ENCODE measurements around the gene KDM2A.

Gene KDM2A

GRCh38 chr11:67211656-67212436, 92.8 kb downstream of the KDM2A start:
- Histone ChIP-seq H3K27ac (no peak overlapping the region), H3K36me3 (replicated peaks) (peaks cover 12% of the 10 kb centered on the region), H3K4me3 (ENCODE audit: low read depth, low read length) (no peak overlapping the region), H3K27me3 (replicated peaks) (no peaks in the 10 kb centered on the region)
- DNase-seq: no peak
- in situ Hi-C loops (cut with HindIII; ENCODE audit: low pct_ligation_motif_present, low sequenced_read_pairs): no loop called here
- TF ChIP-seq, protein P1, sequence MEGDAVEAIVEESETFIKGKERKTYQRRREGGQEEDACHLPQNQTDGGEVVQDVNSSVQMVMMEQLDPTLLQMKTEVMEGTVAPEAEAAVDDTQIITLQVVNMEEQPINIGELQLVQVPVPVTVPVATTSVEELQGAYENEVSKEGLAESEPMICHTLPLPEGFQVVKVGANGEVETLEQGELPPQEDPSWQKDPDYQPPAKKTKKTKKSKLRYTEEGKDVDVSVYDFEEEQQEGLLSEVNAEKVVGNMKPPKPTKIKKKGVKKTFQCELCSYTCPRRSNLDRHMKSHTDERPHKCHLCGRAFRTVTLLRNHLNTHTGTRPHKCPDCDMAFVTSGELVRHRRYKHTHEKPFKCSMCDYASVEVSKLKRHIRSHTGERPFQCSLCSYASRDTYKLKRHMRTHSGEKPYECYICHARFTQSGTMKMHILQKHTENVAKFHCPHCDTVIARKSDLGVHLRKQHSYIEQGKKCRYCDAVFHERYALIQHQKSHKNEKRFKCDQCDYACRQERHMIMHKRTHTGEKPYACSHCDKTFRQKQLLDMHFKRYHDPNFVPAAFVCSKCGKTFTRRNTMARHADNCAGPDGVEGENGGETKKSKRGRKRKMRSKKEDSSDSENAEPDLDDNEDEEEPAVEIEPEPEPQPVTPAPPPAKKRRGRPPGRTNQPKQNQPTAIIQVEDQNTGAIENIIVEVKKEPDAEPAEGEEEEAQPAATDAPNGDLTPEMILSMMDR (IDR thresholded peaks at IDR 0.05; ENCODE audit: low read depth, low read length, missing control alignments): no peak

- Histone ChIP-seq H3K27me3 (replicated peaks) (no peaks in the 10 kb centered on the region), H3K27ac (no peak overlapping the region), H3K4me3 (ENCODE audit: low read depth, low read length) (no peak overlapping the region), H3K36me3 (replicated peaks) (peaks cover 18% of the 10 kb centered on the region)
- in situ Hi-C loops (cut with HindIII; ENCODE audit: low pct_ligation_motif_present, low sequenced_read_pairs): no loop called here
- no peak for DNase-seq
- TF ChIP-seq, protein P1 (IDR thresholded peaks at IDR 0.05; ENCODE audit: low read depth, low read length, missing control alignments): no peak
Measured at GRCh38 chr11:67213178-67213621, 94.1 kb downstream of the KDM2A start.

- TF ChIP-seq, protein P1 (IDR thresholded peaks at IDR 0.05; ENCODE audit: low read depth, low read length, missing control alignments): no peak
- H3K4me3 ChIP-seq (ENCODE audit: low read depth, low read length): no peak overlapping the region
- in situ Hi-C loops (cut with HindIII; ENCODE audit: low pct_ligation_motif_present, low sequenced_read_pairs): no loop called here
- H3K27ac ChIP-seq: no peak overlapping the region
- DNase-seq: no peak
- H3K27me3 ChIP-seq (replicated peaks): no peaks in the 10 kb centered on the region
- peaks cover 47% of the 10 kb centered on the region for H3K36me3 ChIP-seq (replicated peaks)
Measured at GRCh38 chr11:67227726-67228125, 108.7 kb downstream of the KDM2A start.

GRCh38 chr11:67230406-67230805, 111.3 kb downstream of the KDM2A start:
- Histone ChIP-seq H3K27ac (no peak overlapping the region), H3K36me3 (replicated peaks) (peaks cover 40% of the 10 kb centered on the region)
- in situ Hi-C loops (cut with HindIII; ENCODE audit: low pct_ligation_motif_present, low sequenced_read_pairs): no loop called here

GRCh38 chr11:67230886-67231285, 111.8 kb downstream of the KDM2A start:
- H3K27me3 ChIP-seq (replicated peaks): no peaks in the 10 kb centered on the region
- TF ChIP-seq, protein P1 (IDR thresholded peaks at IDR 0.05; ENCODE audit: low read depth, low read length, missing control alignments): no peak
- H3K4me3 ChIP-seq (ENCODE audit: low read depth, low read length): no peak overlapping the region
- H3K27ac ChIP-seq: no peak overlapping the region
- in situ Hi-C loops (cut with HindIII; ENCODE audit: low pct_ligation_motif_present, low sequenced_read_pairs): no loop called here
- no peak for DNase-seq
- peaks cover 35% of the 10 kb centered on the region for H3K36me3 ChIP-seq (replicated peaks)

More at GRCh38 chr11:67230406-67230805, 111.3 kb downstream of the KDM2A start:
- no peak overlapping the region for H3K4me3 ChIP-seq (ENCODE audit: low read depth, low read length)
- no peaks in the 10 kb centered on the region for H3K27me3 ChIP-seq (replicated peaks)
- TF ChIP-seq, protein P1 (IDR thresholded peaks at IDR 0.05; ENCODE audit: low read depth, low read length, missing control alignments): no peak
- DNase-seq: no peak
